Stimulated activated CD8-positive, alpha-beta memory T cell treated with anti-CD3 and anti-CD28 coated beads, Interleukin-4, amount 100 ng/mL, for 24 hours (primary cell): ENCODE data around the gene GPX3.

Experiments
- DNase-seq: peaks from one replicate; pipeline ENCODE4 v3.0.0-alpha.2; 2020; ENCODE audit warnings: low read depth

The GPX3 gene

DNA sequence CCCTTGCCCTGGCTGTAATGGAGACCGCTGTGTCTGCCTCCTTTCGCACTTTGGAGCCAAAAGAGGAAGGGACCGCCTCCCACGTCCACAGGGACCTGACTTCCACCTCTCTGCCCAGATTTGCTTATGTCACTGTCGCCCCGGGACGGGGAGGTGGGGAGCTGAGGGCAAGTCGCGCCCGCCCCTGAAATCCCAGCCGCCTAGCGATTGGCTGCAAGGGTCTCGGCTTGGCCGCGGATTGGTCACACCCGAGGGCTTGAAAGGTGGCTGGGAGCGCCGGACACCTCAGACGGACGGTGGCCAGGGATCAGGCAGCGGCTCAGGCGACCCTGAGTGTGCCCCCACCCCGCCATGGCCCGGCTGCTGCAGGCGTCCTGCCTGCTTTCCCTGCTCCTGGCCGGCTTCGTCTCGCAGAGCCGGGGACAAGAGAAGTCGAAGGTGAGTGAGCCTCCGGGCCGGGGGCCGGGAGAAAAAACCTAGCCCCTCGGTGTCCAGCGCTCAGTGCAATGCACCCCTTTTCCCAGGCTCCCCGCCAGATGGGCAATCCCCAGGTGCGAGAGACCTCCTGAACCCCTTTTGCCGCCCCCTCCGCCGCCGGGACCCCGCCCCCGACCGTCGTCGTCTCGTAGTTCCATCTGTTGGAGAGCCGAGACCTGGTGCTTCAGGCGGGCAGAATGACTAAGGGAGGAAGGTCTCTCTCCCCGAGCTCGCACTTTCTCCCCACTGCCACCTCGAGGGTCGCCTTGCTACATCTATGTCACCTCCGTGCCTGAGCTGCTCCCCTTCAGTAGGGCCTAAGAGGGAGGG lies at the start of gene GPX3:
Gene GPX3, plus strand, starts transcription at position 288 of the 807 bp plus-strand sequence. Its CDS starts 64 bp downstream, at position 352.
- DNase-seq = peak; percentile 12

DNA sequence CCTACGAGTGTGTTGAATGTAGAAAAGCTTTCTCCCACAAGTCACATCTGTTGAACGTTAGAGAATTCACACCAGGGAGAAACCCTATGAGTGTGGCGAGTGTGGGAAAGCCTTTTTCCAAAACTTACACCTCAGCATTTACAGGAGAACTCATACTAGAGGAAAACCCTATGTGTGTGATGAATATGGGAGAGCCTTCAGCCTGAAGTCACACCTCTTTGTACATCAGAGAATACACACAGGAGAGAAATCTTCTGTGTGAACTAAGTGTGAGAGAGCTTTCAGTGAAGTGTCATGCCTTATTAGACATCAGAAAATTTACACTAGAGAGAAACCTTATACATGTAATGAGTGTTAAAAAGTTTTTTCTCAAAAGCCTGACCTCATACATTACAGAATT lies 41.8 kb upstream of the GPX3 start:
- no peak for DNase-seq

GRCh38 chr5:150987746-150988145 lies 32.6 kb upstream of the GPX3 start:
- DNase-seq = no peak

DNA sequence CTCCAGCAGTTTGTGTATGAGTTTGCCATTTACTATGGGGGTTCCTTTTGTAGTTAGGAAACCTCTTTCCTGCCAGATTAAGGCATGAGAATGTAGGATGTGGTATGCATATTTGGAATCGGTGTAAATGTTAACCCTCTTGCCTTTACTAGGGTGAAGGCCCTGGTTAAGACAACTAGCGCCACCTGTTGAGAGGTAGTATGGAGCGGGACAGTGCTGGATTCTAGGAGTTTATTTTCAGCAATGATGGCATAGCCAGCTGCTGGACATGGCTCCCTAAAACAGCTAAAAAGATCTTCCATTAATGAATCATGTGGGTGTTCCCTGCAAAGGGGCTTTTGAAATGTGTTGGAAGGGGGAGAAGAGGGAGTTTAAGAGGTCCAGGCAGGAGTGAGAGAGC lies 30.7 kb upstream of the GPX3 start:
- no peak for DNase-seq

DNA sequence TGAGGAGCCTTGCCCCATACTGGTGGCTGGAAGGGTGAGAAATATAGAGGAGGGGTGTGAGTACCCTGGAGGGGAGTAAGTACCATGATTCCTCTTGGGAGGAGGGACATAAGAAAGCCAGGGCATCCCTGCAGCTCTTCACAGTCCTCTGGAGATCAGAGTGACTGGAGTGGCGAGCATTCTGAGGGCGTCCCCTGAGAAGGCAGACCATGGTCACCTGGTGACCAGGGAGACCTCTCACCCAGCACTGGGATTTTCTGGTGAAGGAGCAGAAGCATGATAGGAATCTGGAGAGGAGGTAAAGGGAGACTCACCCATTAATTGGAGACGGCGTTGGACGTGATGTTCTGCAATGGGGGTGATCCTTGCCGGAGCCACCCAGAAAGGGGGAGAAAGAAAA lies 27.7 kb upstream of the GPX3 start:
- DNase-seq = no peak

- DNase-seq = no peak
Measured at GRCh38 chr5:150993422-150993821, 27.0 kb upstream of the GPX3 start.

DNA sequence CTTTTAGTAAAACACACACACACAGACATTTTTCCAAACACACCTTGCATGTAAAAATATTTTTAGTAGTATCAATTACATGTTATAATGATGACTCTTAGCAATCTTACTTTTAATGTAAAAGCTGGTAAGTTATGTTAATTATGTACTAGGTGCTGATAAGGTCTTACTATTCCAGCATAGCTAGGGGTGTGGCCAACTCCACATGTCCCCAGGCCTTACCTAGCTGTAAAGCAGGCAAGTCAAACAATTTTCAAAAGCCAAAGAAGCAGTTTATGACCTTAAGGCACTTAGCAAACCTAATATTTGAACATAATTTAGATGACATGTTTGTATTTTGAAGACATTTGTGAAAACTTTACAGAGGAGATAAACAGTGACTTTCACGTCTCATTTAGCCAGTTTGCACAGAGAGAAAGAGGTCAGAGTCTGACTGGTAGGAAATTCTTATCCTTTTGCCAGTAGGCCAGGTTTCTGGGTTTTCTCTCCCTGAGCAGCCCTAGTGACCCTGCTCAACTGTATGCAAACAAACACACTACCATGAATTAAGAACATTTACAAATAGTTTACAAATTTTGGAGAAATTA lies 26.5 kb upstream of the GPX3 start:
- DNase-seq = no peak

GRCh38 chr5:150999704-151000442 lies 20.5 kb upstream of the GPX3 start:
- DNase-seq = no peak

DNA sequence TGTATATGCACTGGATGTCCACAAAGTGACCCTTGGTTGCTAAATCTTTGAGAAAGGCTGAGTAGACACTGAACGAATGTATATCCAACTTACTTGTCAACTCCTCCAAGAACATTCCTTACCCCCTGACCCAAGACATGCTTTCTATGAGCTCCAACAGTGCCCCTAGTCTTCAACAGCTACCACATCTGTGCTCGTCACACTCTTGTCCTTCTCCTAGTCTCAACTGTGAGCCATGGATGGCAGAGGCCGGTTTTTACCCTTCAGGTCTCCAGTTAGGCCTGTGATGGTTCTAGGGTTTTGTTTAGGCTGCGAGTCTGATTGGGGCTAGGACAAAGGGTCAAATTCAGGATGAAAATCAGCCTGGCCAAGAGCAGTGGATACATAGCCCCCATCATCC lies 19.0 kb upstream of the GPX3 start:
- no peak for DNase-seq

- DNase-seq = no peak
Measured at GRCh38 chr5:151002250-151002649, 18.1 kb upstream of the GPX3 start.

- no peak for DNase-seq
Measured at GRCh38 chr5:151002681-151003502, 17.5 kb upstream of the GPX3 start.

DNA sequence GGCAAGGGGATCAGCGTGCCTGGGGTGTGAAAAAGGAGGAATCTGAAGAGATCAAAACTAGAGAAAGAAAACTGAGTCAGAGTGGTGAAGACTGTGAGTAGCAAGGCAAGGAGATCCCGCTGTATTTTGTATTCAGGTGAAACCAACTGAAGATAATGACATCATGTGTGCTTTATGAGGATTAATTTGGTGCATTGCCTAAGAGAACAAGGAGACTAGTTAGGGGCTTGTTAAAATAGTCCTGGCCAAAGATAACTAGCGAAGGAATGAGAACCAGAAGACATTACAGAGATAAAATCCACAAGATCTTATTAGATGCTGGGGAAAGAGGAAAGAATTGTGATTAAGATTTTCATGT lies 16.9 kb upstream of the GPX3 start:
- DNase-seq = no peak

- DNase-seq = no peak
Measured at GRCh38 chr5:151004499-151004898, 15.9 kb upstream of the GPX3 start.

- DNase-seq = no peak
Measured at GRCh38 chr5:151005187-151005949, 15.0 kb upstream of the GPX3 start.

DNA sequence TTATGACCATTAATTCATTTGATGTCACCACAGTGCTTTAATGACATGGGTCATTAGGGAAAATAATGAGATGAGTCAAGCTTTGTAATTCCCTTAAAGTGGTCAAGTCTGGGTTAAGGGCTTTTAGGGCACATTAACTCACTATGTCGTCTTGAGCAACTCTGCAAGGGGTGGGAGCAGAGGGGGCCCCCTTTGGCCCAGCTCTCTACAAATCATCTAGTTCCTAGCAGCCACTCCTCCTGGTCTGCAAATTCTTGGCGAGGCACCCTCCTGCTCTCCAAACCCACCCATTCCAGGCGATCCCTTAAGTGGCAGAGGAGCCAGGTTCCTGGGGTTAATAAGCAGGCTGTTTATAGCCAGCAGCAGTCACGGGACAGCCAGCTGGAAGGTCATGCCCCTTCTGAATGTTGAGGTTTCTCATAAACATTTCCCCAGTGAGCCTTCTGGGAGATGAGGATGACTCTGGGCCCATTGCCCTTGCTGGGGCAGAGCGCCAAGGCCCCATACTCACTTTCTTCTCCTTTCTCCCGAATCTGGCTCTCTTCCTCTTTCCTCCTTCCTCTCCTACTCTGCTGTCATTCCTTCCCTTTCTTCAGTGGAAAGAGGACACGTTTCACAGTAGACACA lies 14.3 kb upstream of the GPX3 start:
- no peak for DNase-seq

DNA sequence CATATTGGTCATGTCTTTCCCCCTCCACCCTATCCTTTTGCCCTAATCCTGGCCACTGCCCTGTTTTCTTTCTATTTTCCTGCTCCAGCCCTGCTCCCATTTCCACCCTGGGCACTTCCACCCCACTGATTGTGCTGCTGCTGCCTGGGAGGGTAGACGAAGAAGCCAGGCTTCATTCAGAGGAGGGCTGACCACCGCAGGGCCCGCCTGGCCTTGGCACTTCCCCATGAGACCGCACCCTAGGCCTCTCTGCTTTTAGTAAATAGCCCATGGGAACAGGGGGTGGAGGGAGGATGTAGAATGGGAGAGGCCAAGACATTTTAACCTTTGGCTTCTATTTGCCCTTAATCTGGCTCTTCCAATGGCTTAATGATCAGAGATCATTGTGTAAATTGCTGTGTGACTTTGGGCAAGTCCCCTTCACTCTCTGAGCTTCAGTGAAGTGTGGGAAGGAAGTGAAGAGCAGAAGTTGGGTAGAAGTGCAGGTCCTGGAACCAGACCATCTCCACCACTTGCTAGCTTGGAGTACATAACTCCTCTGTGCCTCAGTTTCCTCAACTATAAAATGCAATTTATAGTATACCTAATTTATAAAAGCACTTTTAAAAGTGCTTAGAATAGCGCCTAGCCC lies 13.6 kb upstream of the GPX3 start:
- no peak for DNase-seq

- DNase-seq = no peak
Measured at GRCh38 chr5:151007430-151008209, 12.8 kb upstream of the GPX3 start.

GRCh38 chr5:151008210-151008491 lies 12.2 kb upstream of the GPX3 start:
- no peak for DNase-seq

DNA sequence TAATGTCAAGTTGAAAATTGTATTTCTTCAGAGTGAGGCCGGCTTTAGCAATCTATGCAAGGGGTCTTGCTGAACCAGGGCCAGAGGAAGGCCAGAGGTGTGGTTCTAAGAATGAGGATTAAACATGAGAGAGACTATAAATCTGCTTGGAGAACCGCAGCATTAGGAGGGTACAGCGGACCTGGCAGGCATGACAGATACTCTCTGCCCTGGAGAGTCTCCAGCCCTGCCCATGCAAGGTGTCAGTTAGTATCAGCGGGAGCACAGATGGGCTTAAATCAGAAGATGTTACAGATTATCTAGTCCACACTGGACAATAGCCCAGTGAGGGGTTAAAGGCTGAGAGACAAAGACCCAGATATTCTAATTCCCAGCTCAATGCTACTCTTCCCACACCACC lies 11.5 kb upstream of the GPX3 start:
- no peak for DNase-seq

DNA sequence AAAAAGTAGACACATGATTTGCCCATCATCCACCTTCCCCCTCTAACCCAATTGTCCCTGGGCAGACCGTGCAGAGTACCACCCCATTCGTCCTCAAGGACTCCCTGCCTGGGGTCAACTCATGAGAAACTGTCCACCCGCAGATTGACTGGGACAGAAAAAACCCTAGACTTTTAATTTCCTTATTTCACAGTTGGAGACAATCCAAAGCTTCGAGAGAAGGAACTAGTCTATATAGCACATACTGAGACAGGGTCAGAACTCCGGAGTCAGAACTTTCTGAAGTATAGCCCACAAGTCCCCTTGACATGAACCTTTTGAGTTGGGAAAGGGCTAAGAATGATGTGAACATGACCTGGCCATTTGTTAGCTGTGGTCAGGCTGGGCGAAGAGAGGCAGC lies 7.5 kb upstream of the GPX3 start:
- DNase-seq = no peak
